GM21515 (cell line): ENCODE measurements around the gene KDM2A.

Experiments used
- ATAC-seq: cut with Tn5 transposase; IDR thresholded peaks from one replicate; pipeline ENCODE4 v1.9.1; 2021; ENCODE audit not compliant: unreplicated experiment

Gene KDM2A

DNA sequence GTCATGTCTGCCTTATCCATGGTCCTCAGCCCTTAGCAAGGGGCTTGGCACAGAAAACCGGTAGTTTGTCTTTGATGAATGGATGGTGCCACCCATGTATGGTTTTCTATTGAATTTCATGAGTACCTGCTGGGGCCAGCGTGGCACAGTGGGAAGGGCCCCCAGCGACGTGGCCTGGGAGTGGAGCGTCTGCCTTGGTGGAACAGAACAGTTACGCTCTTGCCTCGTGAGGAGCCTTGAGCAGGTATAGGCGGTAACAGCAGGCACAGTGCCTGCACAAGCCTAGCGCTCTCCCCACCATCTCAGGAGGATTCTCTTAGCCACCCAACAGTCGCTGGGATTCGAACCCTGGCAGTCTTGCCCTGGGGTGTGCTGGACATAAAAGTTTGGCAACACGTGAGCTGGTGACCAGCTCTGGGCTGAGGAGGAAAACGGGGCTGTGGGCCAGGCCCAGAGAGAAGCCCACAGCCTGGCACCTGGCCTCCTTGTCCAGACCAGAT, 181.2 kb downstream of the KDM2A start:
- no peak for ATAC-seq

GRCh38 chr11:67300756-67301312, 181.8 kb downstream of the KDM2A start:
- ATAC-seq = no peak

GRCh38 chr11:67301313-67301921, 182.4 kb downstream of the KDM2A start:
- no peak for ATAC-seq

- ATAC-seq = no peak
Measured at GRCh38 chr11:67301951-67302516, 183.0 kb downstream of the KDM2A start.

DNA sequence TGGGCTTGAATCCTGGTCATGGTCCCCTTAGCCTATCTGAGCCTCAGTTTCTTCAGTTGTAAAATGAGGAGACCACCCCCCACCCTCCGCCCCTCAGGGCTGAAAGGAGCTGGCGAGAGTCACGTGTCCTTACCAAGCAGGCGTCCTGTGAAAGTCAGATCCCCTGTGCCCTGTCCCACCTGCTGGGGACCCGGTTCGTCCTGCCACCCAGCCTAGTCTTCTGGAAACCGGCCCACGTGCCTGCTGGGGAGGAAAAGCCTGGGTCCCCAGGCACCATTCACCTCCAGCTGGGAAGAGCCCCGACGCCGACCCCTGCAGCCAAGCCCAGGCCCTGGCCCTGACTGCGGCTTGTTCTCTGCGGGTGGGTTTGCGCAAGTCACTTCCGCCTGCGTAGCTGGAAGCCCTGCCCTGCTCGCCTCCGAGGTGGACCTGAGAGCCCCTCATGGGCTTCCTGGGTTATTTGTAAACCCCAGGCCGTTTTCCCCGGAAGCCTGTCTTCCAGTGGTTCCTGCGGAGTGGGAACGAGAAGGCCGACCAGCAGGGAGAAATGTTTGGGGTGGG, 183.6 kb downstream of the KDM2A start:
- ATAC-seq = no peak

- no peak for ATAC-seq
Measured at GRCh38 chr11:67303132-67303834, 184.2 kb downstream of the KDM2A start, which contains the start of gene SSH3. Gene SSH3, plus strand, starts transcription at chr11:67303530. Its CDS starts 96 bp downstream, at chr11:67303626.

DNA sequence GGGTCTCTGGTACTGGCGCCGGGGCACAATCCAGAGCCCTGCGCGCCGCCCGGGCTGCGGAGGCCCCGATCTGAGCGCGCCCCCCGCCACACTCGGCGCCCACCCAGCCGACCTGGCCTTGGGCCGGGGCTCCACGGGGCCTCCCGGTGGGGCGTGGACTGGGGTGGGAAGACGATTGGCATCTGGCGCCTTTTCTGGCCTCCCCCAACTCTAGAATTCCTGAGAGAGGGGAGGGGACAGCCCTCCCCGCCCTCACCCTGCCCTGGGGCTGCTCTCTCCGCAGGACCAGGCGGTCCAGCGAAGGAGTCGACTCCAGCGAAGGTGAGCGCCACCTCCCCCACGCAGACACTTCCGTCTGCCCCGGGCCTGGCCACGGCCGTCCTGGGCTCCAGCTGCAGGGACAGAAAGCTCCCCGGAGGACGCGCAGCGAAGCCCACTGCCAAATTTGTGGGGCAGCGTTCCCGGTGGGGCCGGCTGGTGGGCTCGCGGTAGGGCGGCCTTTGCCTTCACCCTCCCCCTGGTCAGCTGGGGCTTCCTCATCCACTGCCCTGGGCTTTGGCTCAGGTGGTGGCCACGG, 184.9 kb downstream of the KDM2A start:
- no peak for ATAC-seq

- no peak for ATAC-seq
Measured at GRCh38 chr11:67304511-67305113, 185.5 kb downstream of the KDM2A start.

DNA sequence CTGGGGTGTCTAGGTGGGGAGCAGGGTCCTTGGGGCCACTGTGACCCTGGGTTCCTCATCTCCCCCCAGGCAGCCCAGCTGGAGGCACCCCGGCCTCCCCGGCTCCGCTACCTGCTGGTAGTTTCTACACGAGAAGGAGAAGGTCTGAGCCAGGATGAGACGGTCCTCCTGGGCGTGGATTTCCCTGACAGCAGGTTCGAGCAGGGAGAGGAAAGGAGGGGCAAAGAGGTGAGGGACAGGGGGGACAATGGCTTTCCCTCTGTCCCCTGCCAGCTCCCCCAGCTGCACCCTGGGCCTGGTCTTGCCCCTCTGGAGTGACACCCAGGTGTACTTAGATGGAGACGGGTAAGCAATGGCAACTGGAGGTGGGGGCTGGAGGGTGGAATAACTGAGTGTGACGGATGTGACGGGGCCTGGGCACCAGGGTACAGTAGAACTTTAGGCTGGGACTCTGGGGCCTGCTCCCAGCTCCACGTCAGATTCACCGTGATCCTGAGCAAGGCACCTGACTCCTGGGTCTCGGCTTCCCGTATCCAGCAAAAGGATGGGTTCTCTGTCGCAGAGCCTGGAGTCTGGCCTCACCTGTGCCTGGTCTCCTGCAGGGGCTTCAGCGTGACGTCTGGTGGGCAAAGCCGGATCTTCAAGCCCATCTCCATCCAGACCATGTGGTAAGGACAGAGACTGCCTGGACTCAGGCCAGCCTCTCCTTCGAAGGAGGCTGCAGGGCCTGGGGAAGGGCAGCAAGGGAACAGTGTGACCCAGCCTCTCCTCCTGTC, 187.9 kb downstream of the KDM2A start:
- ATAC-seq = no peak

DNA sequence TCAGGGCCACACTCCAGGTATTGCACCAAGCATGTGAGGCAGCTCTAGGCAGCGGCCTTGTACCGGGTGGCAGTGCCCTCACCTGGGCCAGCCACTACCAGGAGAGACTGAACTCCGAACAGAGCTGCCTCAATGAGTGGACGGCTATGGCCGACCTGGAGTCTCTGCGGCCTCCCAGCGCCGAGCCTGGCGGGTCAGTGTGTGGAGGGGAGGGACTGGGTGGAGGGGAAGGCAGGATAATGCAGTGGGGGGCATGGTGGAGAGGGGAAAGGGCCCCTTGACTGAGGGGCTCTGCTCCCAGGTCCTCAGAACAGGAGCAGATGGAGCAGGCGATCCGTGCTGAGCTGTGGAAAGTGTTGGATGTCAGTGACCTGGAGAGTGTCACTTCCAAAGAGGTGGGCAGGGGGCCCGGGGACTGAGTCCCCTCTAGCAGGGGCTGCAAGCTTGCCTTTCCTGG, 188.5 kb downstream of the KDM2A start:
- no peak for ATAC-seq
